IMR-90 (cell line): ENCODE measurements around the gene FHAD1. TPM values are rescaled to one million over a fixed set of nuclear protein-coding genes. Genes with fewer than 3 reads are reported as not detected.

ENCODE experiments used
- ATAC-seq: fragments of 200-7000 bp; cut with Tn5 transposase; 2 replicates; pipeline ENCODE4 v1.9.1; 2020; ENCODE audit warnings: low read depth, mild to moderate bottlenecking, moderate library complexity
- BruUV-seq: library from RNA; stranded (reverse); fragments of 400-500 nt; replicated peaks from 2 replicates; lab custom pipeline; 2021; lab: Mats Ljungman, UMichigan
- CTCF ChIA-PET: fragments of 300-600 bp; formaldehyde crosslinking; extraction: SDS; loops from one replicate; lab custom pipeline; 2021; ENCODE audit warnings: antibody characterized with exemption; lab: Yijun Ruan, JAX
- POLR2A ChIA-PET: fragments of 300-600 bp; sonication (Branson Sonifier 250); formaldehyde crosslinking; loops from one replicate; lab custom pipeline; 2022; ENCODE audit warnings: antibody characterized with exemption; ENCODE audit not compliant: unreplicated experiment; lab: Charles Lee
- DNase-seq: peaks from one replicate; pipeline ENCODE4 v3.0.0; 2013
- H2AFZ ChIP-seq: replicated peaks from 2 replicates; pipeline ENCODE3; 2013; ENCODE audit warnings: low read length, mild to moderate bottlenecking; ENCODE audit not compliant: poor library complexity
- H2AK5ac ChIP-seq: 2 replicates; pipeline ENCODE4 v1.6.1; 2013; ENCODE audit warnings: low read depth, low read length, inconsistent platforms
- H2AK9ac ChIP-seq: replicated peaks from 2 replicates; pipeline ENCODE3; 2013; ENCODE audit warnings: mild to moderate bottlenecking, low read depth, low read length, moderate library complexity; ENCODE audit not compliant: poor library complexity
- H2BK120ac ChIP-seq: 2 replicates; pipeline ENCODE4 v1.6.1; 2013; ENCODE audit warnings: low read depth, low read length, inconsistent platforms
- H2BK15ac ChIP-seq: 3 replicates; pipeline ENCODE4 v1.6.1; 2013; ENCODE audit warnings: low read depth, low read length, inconsistent platforms
- H2BK20ac ChIP-seq: 2 replicates; pipeline ENCODE4 v1.6.1; 2013; ENCODE audit warnings: low read depth, mild to moderate bottlenecking, inconsistent platforms, low read length, moderate library complexity
- H2BK5ac ChIP-seq: 2 replicates; pipeline ENCODE4 v1.6.1; 2013; ENCODE audit warnings: mild to moderate bottlenecking, low read depth, low read length, inconsistent platforms; ENCODE audit not compliant: poor library complexity, severe bottlenecking
- H3K14ac ChIP-seq: replicated peaks from 2 replicates; pipeline ENCODE4 v1.6.1; 2013; ENCODE audit warnings: low read depth, low read length, inconsistent platforms
- H3K18ac ChIP-seq: 2 replicates; pipeline ENCODE4 v1.6.1; 2013; ENCODE audit warnings: low read depth, low read length, control low read depth
- H3K23ac ChIP-seq: 2 replicates; pipeline ENCODE4 v1.6.1; 2013; ENCODE audit warnings: low read depth, low read length, inconsistent platforms
- H3K27ac ChIP-seq: 2 replicates; pipeline ENCODE4 v1.5.1; 2013; ENCODE audit warnings: mild to moderate bottlenecking, control low read depth, low read length; ENCODE audit not compliant: insufficient read depth
- H3K27me3 ChIP-seq: 2 replicates; pipeline ENCODE4 v1.6.1; 2013; ENCODE audit warnings: low read length; ENCODE audit not compliant: control insufficient read depth, insufficient read depth
- H3K36me3 ChIP-seq: 2 replicates; pipeline ENCODE4 v1.6.1; 2013; ENCODE audit warnings: low read length, mixed read lengths; ENCODE audit not compliant: control insufficient read depth, insufficient read depth
- H3K4ac ChIP-seq: 2 replicates; pipeline ENCODE4 v1.6.1; 2013; ENCODE audit warnings: low read depth, low read length, inconsistent platforms
- H3K4me1 ChIP-seq: 2 replicates; pipeline ENCODE4 v1.6.1; 2013; ENCODE audit warnings: low read length, mixed read lengths; ENCODE audit not compliant: control insufficient read depth, insufficient read depth
- H3K4me2 ChIP-seq: 2 replicates; pipeline ENCODE4 v1.6.1; 2013; ENCODE audit warnings: low read depth, mild to moderate bottlenecking, control low read depth, low read length, moderate library complexity
- H3K4me3 ChIP-seq: 2 replicates; pipeline ENCODE4 v1.5.1; 2013; ENCODE audit warnings: low read depth, mild to moderate bottlenecking, control low read depth, low read length, moderate library complexity; ENCODE audit not compliant: insufficient read depth
- H3K56ac ChIP-seq: 2 replicates; pipeline ENCODE4 v1.6.1; 2013; ENCODE audit warnings: low read length, inconsistent platforms; ENCODE audit not compliant: insufficient read depth; ENCODE audit errors: extremely low read depth
- H3K79me1 ChIP-seq, 2 experiments: 2 replicates each; pipeline ENCODE4 v1.6.1; 2013; ENCODE audit warnings: low read length in 2 of 2, inconsistent platforms in 1 of 2, low read depth in 1 of 2
- H3K9ac ChIP-seq: 2 replicates; pipeline ENCODE4 v1.6.1; 2013; ENCODE audit warnings: low read depth, low read length, control low read depth
- H3K9me1 ChIP-seq: 2 replicates; pipeline ENCODE4 v1.6.1; 2013; ENCODE audit warnings: low read length, inconsistent platforms; ENCODE audit not compliant: insufficient read depth
- H3K9me3 ChIP-seq: 2 replicates; pipeline ENCODE4 v1.6.1; 2013; ENCODE audit warnings: low read length; ENCODE audit not compliant: control insufficient read depth, insufficient read depth
- H4K20me1 ChIP-seq: 2 replicates; pipeline ENCODE4 v1.6.1; 2013; ENCODE audit warnings: low read length, inconsistent platforms; ENCODE audit not compliant: insufficient read depth
- H4K5ac ChIP-seq: 2 replicates; pipeline ENCODE4 v1.6.1; 2013; ENCODE audit warnings: mild to moderate bottlenecking, low read depth, low read length, control low read depth
- H4K8ac ChIP-seq, 2 experiments: 2 replicates each; pipeline ENCODE4 v1.6.1; 2013; ENCODE audit warnings: low read depth in 2 of 2, low read length in 2 of 2, control low read depth in 1 of 2, inconsistent platforms in 1 of 2
- H4K91ac ChIP-seq: 2 replicates; pipeline ENCODE4 v1.6.1; 2013; ENCODE audit warnings: low read depth, low read length, inconsistent platforms; ENCODE audit not compliant: insufficient read depth
- BHLHE40 ChIP-seq: fragments of 150-350 bp; IDR thresholded peaks from 2 replicates; pipeline ENCODE4 v1.6.1; 2016; ENCODE audit warnings: mild to moderate bottlenecking, low read depth, low read length
- CEBPB ChIP-seq: IDR thresholded peaks from 2 replicates; pipeline ENCODE4 v1.6.1; 2012; ENCODE audit warnings: low read depth, low read length, improper control_type of control experiment
- CHD1 ChIP-seq: IDR thresholded peaks from 2 replicates; pipeline ENCODE4 v1.6.1; 2012; ENCODE audit warnings: low read depth, low read length, improper control_type of control experiment
- MAFK ChIP-seq: IDR thresholded peaks from 2 replicates; pipeline ENCODE4 v1.6.1; 2012; ENCODE audit warnings: low read depth, low read length, improper control_type of control experiment
- POLR2A ChIP-seq: IDR thresholded peaks from 2 replicates; pipeline ENCODE4 v1.6.1; 2012; ENCODE audit warnings: mild to moderate bottlenecking, low read depth, low read length
- RAD21 ChIP-seq: IDR thresholded peaks from 2 replicates; pipeline ENCODE4 v1.6.1; 2012; ENCODE audit warnings: low read length, improper control_type of control experiment
- RCOR1 ChIP-seq: IDR thresholded peaks from 2 replicates; pipeline ENCODE4 v1.6.1; 2012; ENCODE audit warnings: mild to moderate bottlenecking, low read length, improper control_type of control experiment; ENCODE audit not compliant: insufficient replicate concordance
- RFX5 ChIP-seq: IDR thresholded peaks from 2 replicates; pipeline ENCODE4 v1.8.0; 2012; ENCODE audit warnings: low read depth, mild to moderate bottlenecking, low read length, moderate library complexity
- WGBS, 2 experiments: methylation state at CpG; one replicate each; pipeline versions ENCODE4 v1.1.5 to v1.1.7; 2013; ENCODE audit warnings: missing lambda C conversion rate in 2 of 2; ENCODE audit not compliant: insufficient read length in 1 of 2; ENCODE audit errors: extremely low coverage in 2 of 2; 5-methylcytosine and 5-hydroxymethylcytosine counted together
- dilution Hi-C: fragments of 300-500 bp; cut with HindIII; formaldehyde crosslinking; loops from one replicate; pipeline ENCODE4 v1.14.3; 2018; ENCODE audit warnings: low sequenced_read_pairs; ENCODE audit not compliant: unreplicated experiment
- in situ Hi-C: fragments of 300-500 bp; cut with MboI; formaldehyde crosslinking; loops from 3 replicates; pipeline ENCODE4 v1.14.3; 2019; ENCODE audit warnings: low sequenced_read_pairs, inconsistent platforms, mixed read lengths
- intact Hi-C: fragments of 100-400 bp; cut with micrococcal nuclease; formaldehyde crosslinking; loops from 2 replicates; pipeline ENCODE4 v1.10.0; 2022
- polyA plus RNA-seq, 3 experiments: library from polyadenylated mRNA; depleted of rRNA; stranded (reverse); fragments of >200 nt; gene quantifications; 2 replicates each; pipeline ENCODE4 v1.2.3, GENCODE V29; 2012; ENCODE audit warnings: low replicate concordance in 1 of 3
- total RNA-seq: library from RNA; depleted of rRNA; stranded (reverse); fragments of >200 nt; gene quantifications from 2 replicates; pipeline ENCODE4 v1.2.3, GENCODE V29; 2012
- TF ChIP-seq, protein P1 (sequence below): fragments of 150-350 bp; IDR thresholded peaks from 2 replicates; pipeline ENCODE4 v1.6.1; 2017; ENCODE audit warnings: mild to moderate bottlenecking, antibody characterized with exemption, low read length, low read depth

The FHAD1 gene
- total and polyA plus RNA-seq, 2 of the 4 experiments (the other 2 are of a cell fraction), result not detected

DNA sequence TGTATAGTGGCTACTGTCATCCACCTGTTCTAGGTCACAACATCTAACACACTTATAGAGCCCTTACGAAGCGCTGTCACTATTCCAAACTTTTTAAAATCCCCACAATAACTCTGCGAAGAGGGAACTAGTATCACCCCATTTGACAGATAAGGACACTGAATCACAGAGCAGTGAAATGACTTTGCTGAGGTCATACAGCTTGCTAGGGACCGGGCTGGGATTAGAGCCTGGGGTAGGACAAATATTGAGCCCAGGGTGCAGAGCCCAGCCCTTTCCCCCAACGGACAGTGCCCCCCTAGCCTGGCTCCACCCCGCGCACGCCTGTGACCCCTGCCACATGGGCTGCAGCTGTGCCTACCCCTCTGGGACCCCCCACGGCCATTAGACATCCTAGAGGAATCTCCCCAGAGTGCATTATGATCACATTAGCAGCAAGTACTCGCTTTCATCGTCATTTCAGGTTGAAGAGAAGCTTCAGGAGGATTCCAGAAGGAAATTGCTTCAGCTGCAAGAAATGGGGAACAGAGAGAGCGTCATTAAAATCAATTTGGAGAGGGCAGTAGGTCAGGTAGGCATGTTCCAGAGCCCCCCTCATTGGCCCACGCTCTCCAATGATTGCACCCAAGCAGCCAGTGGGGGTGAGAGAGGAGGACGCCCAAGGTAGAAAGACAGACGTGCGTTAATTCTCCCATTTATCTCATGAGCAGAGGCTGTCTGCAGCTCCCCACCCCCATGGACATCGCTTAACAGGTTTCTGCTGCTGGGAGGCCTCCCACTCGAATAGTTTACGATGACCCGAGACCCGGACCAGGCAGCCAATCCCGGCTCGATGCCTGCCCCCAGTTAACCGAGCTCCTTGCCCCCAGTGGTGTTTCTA, 77.2 kb downstream of the FHAD1 start:
- Histone ChIP-seq H3K9me3 (peaks cover 2% of the 10 kb centered on the region; the same call in 1 of the 2 replicates), H3K9ac (no peak overlapping the region), H2BK5ac (no peak overlapping the region), H3K14ac (no peak overlapping the region), H2AFZ (peak overlapping the region; percentile 34), H4K5ac (no peak overlapping the region), H3K4me3 (no peak overlapping the region), H4K8ac (no peak overlapping the region), H3K27ac (no peak overlapping the region), H2AK5ac (no peak overlapping the region), H3K79me1 (no peaks in the 10 kb centered on the region), H2BK15ac (no peak overlapping the region), H4K20me1 (no peaks in the 10 kb centered on the region), H3K4me1 (peaks cover 2% of the 10 kb centered on the region; the same call in 1 of the 2 replicates), H3K9me1 (no peaks in the 10 kb centered on the region), H3K27me3 (no peaks in the 10 kb centered on the region), H3K56ac (no peak overlapping the region), H3K23ac (no peak overlapping the region), H3K36me3 (no peaks in the 10 kb centered on the region), H3K18ac (no peak overlapping the region), H3K4me2 (no peak overlapping the region), H2BK120ac (no peak overlapping the region), H2BK20ac (no peak overlapping the region), H4K91ac (no peak overlapping the region), H3K4ac (no peak overlapping the region), H2AK9ac (no peak overlapping the region)
- BruUV-seq, result no TSS peak
- POLR2A ChIA-PET, result no interaction called here
- in situ Hi-C loops, result no loop called here
- dilution Hi-C loops, result no loop called here
- CTCF ChIA-PET, result interaction anchor here (0.8 to 3.8 kb wide), 10 partner anchors 8 to 119 kb away, joined by 3 to 25 read pairs (median 4); no protein-coding TSS in a partner anchor
- 59% methylated on average over 6 of the region's 24 CpGs; no CpG with 5 or more reads in 1 of the 2 experiments for WGBS, 2 experiments
- intact Hi-C loops, result loop anchor here (1.0 to 5.0 kb wide), 3 partner anchors 107 to 198 kb away; partner anchors contain the start of gene CASP9
- DNase-seq (no peak), ATAC-seq (peak; percentile 7; the same call in 1 of the 2 replicates)
- TF ChIP-seq MAFK (no peak), BHLHE40 (no peak), RCOR1 (no peak), RFX5 (no peak), RAD21 (no peak), POLR2A (no peak), CHD1 (no peak), CEBPB (no peak)
- TF ChIP-seq, protein P1, sequence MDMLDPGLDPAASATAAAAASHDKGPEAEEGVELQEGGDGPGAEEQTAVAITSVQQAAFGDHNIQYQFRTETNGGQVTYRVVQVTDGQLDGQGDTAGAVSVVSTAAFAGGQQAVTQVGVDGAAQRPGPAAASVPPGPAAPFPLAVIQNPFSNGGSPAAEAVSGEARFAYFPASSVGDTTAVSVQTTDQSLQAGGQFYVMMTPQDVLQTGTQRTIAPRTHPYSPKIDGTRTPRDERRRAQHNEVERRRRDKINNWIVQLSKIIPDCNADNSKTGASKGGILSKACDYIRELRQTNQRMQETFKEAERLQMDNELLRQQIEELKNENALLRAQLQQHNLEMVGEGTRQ, result no peak
